Measurements from ENCODE around the gene SPOUT1.
"Not testable (repeated sequence)": the region's sequence is repeated elsewhere in the genome, so short reads cannot be mapped to it uniquely, and the experiment has no call there.

GRCh38 chr9:128851024-128851423 lies 21.4 kb upstream of the SPOUT1 start:
- TF ChIP-seq POLR2A, CTCF, EP300, POLR2AphosphoS5 (IDR thresholded peaks at IDR 0.05): not testable (repeated sequence)

All from sigmoid colon (tissue), 4 donors.